Measurements from ENCODE around the gene CDC14C. TPM values are rescaled to one million over a fixed set of nuclear protein-coding genes. Genes with fewer than 3 reads are reported as not detected.

The CDC14C gene
- total RNA-seq, 1 experiment from 2014 or later, result not detected

DNA sequence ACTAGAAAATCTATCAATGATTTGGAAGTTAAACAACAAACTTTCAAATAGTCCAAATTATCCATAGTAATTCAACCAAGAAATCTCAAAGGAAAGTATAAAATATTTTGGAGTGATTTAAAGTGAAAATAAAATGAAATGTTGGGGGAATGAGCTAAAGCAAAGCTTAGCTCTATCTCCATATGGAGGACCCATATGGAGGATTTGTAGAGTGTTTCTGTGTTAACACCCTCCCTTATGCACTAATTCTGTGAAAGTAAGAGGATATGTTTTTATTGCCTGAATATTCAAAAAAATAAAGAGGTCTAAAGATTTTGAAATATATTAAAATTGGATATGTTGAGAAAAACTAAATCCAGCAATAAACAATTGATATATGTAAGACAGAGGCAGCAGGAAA is 31.6 kb downstream of the CDC14C start:
- Histone ChIP-seq H3K36me3 (ENCODE audit: control insufficient read depth in 1 of 2, insufficient read depth in 2 of 2, low read length in 2 of 2) (no peaks in the 10 kb centered on the region), H3K79me2 (ENCODE audit: insufficient read depth, low read length) (no peaks in the 10 kb centered on the region), H3K4me2 (ENCODE audit: low read length) (no peak overlapping the region), H4K20me1 (ENCODE audit: insufficient read depth) (no peaks in the 10 kb centered on the region), H3K9me3 (ENCODE audit: control insufficient read depth in 1 of 2, insufficient read depth in 1 of 2, low read depth in 1 of 2, low read length in 2 of 2) (peaks cover 12 to 25% of the 10 kb centered on the region in 2 experiments; a peak in 2 of 4 replicates), H3K9me2 (ENCODE audit: insufficient read depth) (no peaks in the 10 kb centered on the region), H3K27me3 (ENCODE audit: insufficient read depth, low read length) (no peaks in the 10 kb centered on the region), H3K4me1 (ENCODE audit: control insufficient read depth in 1 of 2, insufficient read depth in 2 of 2, low read length in 2 of 2) (no peaks in the 10 kb centered on the region), H3K27ac (ENCODE audit: low read depth, low read length) (no peak overlapping the region), H2AFZ (ENCODE audit: low read depth, low read length, poor library complexity, severe bottlenecking) (no peak overlapping the region), H3K9ac (ENCODE audit: low read length) (no peak overlapping the region), H3K4me3 (replicated peaks in 1 of 2; ENCODE audit: low read depth in 1 of 2, low read length in 2 of 2) (no peak overlapping the region)
- no peak for ATAC-seq
- POLR2A ChIA-PET, result no interaction called here
- BruUV-seq (replicated peaks), result no TSS peak
- CTCF ChIA-PET, result no interaction called here
- TF ChIP-seq, protein P1, sequence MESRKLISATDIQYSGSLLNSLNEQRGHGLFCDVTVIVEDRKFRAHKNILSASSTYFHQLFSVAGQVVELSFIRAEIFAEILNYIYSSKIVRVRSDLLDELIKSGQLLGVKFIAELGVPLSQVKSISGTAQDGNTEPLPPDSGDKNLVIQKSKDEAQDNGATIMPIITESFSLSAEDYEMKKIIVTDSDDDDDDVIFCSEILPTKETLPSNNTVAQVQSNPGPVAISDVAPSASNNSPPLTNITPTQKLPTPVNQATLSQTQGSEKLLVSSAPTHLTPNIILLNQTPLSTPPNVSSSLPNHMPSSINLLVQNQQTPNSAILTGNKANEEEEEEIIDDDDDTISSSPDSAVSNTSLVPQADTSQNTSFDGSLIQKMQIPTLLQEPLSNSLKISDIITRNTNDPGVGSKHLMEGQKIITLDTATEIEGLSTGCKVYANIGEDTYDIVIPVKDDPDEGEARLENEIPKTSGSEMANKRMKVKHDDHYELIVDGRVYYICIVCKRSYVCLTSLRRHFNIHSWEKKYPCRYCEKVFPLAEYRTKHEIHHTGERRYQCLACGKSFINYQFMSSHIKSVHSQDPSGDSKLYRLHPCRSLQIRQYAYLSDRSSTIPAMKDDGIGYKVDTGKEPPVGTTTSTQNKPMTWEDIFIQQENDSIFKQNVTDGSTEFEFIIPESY (IDR thresholded peaks at IDR 0.05; ENCODE audit: extremely low read depth, insufficient replicate concordance, low read length), result no peak
- TF ChIP-seq TCF7L2 (IDR thresholded peaks at IDR 0.05; ENCODE audit: borderline replicate concordance, extremely low read depth, insufficient read depth, insufficient read length), result no peak
- TF ChIP-seq FOSL1 (IDR thresholded peaks at IDR 0.05; ENCODE audit: low read depth), result no peak
- no peak for TF ChIP-seq CBX3 (IDR thresholded peaks at IDR 0.05; ENCODE audit: low read depth)
- TF ChIP-seq, protein P2, sequence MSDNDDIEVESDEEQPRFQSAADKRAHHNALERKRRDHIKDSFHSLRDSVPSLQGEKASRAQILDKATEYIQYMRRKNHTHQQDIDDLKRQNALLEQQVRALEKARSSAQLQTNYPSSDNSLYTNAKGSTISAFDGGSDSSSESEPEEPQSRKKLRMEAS (IDR thresholded peaks at IDR 0.05), result no peak
- TF ChIP-seq SRF (IDR thresholded peaks at IDR 0.05; ENCODE audit: low read depth), result no peak
- no peak for TF ChIP-seq SP1 (IDR thresholded peaks at IDR 0.05; ENCODE audit: low read depth)
- TF ChIP-seq JUND (IDR thresholded peaks at IDR 0.05), result no peak
- TF ChIP-seq EGR1 (IDR thresholded peaks at IDR 0.05; ENCODE audit: low read depth), result no peak
- no peak for TF ChIP-seq EZH2phosphoT487 (IDR thresholded peaks at IDR 0.05; ENCODE audit: borderline replicate concordance)
- TF ChIP-seq, protein P3, sequence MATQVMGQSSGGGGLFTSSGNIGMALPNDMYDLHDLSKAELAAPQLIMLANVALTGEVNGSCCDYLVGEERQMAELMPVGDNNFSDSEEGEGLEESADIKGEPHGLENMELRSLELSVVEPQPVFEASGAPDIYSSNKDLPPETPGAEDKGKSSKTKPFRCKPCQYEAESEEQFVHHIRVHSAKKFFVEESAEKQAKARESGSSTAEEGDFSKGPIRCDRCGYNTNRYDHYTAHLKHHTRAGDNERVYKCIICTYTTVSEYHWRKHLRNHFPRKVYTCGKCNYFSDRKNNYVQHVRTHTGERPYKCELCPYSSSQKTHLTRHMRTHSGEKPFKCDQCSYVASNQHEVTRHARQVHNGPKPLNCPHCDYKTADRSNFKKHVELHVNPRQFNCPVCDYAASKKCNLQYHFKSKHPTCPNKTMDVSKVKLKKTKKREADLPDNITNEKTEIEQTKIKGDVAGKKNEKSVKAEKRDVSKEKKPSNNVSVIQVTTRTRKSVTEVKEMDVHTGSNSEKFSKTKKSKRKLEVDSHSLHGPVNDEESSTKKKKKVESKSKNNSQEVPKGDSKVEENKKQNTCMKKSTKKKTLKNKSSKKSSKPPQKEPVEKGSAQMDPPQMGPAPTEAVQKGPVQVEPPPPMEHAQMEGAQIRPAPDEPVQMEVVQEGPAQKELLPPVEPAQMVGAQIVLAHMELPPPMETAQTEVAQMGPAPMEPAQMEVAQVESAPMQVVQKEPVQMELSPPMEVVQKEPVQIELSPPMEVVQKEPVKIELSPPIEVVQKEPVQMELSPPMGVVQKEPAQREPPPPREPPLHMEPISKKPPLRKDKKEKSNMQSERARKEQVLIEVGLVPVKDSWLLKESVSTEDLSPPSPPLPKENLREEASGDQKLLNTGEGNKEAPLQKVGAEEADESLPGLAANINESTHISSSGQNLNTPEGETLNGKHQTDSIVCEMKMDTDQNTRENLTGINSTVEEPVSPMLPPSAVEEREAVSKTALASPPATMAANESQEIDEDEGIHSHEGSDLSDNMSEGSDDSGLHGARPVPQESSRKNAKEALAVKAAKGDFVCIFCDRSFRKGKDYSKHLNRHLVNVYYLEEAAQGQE (IDR thresholded peaks at IDR 0.05; ENCODE audit: low read depth), result no peak
- TF ChIP-seq RAD21 (IDR thresholded peaks at IDR 0.05; ENCODE audit: low read depth), result no peak
- intact Hi-C loops (cut with micrococcal nuclease), result no loop called here
- RAD21 ChIA-PET (ENCODE audit: low non-redundant PET in 1 of 2, low total read pairs in 2 of 2, uncharacterized antibody in 2 of 2, unreplicated experiment in 2 of 2), result no interaction called here
- no peak for DNase-seq (ENCODE audit: low read depth, low spot score)
